ENCODE data around the gene TMEM150C. TPM values are rescaled to one million over a fixed set of nuclear protein-coding genes. Genes with fewer than 3 reads are reported as not detected.
A peak's percentile ranks its signal among the peaks of the same experiment; 100 is the strongest.
"Not testable (repeated sequence)": the region's sequence is repeated elsewhere in the genome, so short reads cannot be mapped to it uniquely, and the experiment has no call there.

The TMEM150C gene
- total RNA-seq, 6 donors from 2014 or later: 2.7 to 6.8 (median 4.9) TPM

DNA sequence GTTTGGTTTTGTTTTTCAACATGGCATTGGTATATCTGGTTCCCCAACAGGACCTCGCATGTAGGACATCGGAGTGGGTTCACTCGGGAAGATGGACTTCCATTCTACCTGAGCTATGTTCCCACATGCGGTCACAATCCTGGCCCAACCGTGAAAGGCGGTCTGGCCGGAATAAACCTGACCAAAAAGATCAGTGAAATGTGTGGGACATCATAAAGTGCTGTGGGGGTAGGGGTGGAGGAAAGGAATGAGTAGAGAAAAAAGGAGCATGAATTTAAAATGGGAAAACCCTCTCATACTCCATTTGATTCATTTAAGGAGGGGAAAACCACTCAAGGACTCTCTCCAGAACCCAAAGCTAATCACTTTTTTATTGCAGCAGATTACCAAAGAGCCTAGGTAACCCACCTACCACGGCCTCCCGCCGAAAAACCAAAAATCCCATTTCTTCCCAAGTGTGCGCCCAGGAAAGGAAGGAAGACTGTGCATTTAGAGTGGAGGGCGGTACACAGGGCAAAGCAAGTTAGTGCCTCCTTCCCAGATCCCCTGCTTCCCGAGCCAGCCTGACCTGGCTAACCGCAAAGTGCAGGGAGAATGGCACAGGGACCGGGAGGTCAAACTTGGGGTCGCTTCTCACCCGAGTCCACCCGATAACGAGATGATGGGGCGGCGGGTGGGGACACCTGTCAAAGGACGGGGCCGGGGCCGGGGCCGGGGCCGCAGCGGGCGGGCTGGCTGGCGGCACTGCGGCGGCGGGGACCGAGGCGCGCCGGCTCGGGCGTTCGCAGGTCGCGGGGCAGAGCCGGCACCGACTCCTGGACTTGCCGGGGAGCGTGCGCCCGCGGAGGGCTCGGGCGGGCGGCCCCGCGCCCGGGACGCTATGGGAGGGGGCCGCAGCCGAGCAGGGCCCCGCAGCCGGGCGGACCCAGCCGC, 669 bp downstream of the TMEM150C start:
- Histone ChIP-seq H3K36me3 (no peaks in the 10 kb centered on the region), H3K4me3 (peak overlapping the region in 3 of 4 donors; percentile 55 to 86 (median 75)), H3K27ac (peak overlapping the region in 1 of 4 donors; percentile 58), H3K9me3 (no peaks in the 10 kb centered on the region), H3K4me1 (peaks cover 0 to 17% (median 2%) of the 10 kb centered on the region in 4 donors), H3K27me3 (peaks cover 0 to 4% (median 0%) of the 10 kb centered on the region in 4 donors)
- TF ChIP-seq, protein P1, sequence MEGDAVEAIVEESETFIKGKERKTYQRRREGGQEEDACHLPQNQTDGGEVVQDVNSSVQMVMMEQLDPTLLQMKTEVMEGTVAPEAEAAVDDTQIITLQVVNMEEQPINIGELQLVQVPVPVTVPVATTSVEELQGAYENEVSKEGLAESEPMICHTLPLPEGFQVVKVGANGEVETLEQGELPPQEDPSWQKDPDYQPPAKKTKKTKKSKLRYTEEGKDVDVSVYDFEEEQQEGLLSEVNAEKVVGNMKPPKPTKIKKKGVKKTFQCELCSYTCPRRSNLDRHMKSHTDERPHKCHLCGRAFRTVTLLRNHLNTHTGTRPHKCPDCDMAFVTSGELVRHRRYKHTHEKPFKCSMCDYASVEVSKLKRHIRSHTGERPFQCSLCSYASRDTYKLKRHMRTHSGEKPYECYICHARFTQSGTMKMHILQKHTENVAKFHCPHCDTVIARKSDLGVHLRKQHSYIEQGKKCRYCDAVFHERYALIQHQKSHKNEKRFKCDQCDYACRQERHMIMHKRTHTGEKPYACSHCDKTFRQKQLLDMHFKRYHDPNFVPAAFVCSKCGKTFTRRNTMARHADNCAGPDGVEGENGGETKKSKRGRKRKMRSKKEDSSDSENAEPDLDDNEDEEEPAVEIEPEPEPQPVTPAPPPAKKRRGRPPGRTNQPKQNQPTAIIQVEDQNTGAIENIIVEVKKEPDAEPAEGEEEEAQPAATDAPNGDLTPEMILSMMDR (IDR thresholded peaks at IDR 0.05): no peak
- TF ChIP-seq EP300 (IDR thresholded peaks at IDR 0.05) (no peak), POLR2AphosphoS5 (IDR thresholded peaks at IDR 0.05) (no peak), POLR2A (IDR thresholded peaks at IDR 0.05) (no peak)
- peak in 1 of 2 donors; percentile 40 for ATAC-seq (ENCODE audit: low FRiP score in 2 of 2)
- DNase-seq: peak in 1 of 2 donors; percentile 84
- 27 to 36% methylated on average over 22 to 29 of the region's 61 CpGs for WGBS, 2 donors

DNA sequence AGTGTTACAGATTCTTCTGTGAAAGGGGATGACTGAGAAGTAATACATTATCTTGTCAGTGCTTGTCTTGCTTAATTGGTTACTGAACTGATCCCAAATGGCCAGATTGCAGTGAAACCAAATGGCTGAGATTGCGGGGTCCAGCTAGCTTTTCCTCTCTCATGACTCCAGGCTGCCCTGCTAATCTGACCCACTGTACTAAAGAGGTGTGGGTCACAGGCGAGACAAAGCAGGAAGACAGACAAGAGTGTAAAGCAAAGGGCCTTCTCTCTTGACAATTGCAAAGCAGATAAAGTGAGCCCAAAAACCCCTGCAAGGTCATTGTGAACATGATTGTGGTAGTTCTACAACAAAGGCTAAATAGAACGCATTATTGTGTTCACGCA, 2.1 kb downstream of the TMEM150C start:
- DNase-seq (no peak), ATAC-seq (ENCODE audit: low FRiP score in 2 of 2) (no peak)
- TF ChIP-seq POLR2A (IDR thresholded peaks at IDR 0.05) (no peak), POLR2AphosphoS5 (IDR thresholded peaks at IDR 0.05) (no peak), EP300 (IDR thresholded peaks at IDR 0.05) (no peak)
- TF ChIP-seq, protein P1 (IDR thresholded peaks at IDR 0.05): no peak
- WGBS, 2 donors: 90 to 93% methylated on average over 4 of the region's 4 CpGs
- peaks cover 0 to 4% (median 0%) of the 10 kb centered on the region in 4 donors for H3K27me3 ChIP-seq
- H3K27ac ChIP-seq: no peak overlapping the region
- peaks cover 0 to 17% (median 2%) of the 10 kb centered on the region in 4 donors for H3K4me1 ChIP-seq
- no peaks in the 10 kb centered on the region for H3K9me3 ChIP-seq
- no peak overlapping the region for H3K4me3 ChIP-seq
- no peaks in the 10 kb centered on the region for H3K36me3 ChIP-seq

DNA sequence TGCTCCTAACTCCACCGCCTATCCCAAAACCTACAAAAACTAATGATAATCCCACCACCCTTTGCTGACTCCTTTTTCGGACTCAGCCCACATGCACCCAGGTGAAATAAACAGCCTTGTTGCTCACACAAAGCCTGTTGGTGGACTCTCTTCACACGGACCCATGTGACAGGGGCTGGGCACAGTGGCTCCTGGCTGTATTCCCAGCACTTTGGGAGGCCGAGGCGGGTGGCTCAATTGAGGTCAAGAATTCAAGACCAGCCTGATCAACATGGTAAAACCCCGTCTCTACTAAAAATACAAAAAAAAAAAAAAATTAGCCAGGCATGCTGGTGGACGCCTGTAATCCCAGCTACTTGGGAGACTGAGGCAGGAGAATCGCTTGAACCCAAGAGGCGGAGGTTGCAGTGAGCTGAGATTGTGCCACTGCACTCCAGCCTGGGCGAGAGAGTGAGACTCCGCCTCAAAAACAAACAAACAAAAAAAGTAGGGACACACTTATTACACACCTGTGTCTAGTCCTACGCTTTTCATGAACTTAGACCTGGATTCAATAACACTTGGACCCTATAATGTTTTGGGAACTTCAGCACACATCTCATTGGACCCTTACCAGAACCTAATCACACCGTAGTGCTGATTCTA, 2.6 kb downstream of the TMEM150C start:
- WGBS, 2 donors: 81 to 91% methylated on average over 13 of the region's 13 CpGs
- ATAC-seq (ENCODE audit: low FRiP score in 2 of 2): not testable (repeated sequence)
- peak in 1 of 2 donors; percentile 25 for DNase-seq

DNA sequence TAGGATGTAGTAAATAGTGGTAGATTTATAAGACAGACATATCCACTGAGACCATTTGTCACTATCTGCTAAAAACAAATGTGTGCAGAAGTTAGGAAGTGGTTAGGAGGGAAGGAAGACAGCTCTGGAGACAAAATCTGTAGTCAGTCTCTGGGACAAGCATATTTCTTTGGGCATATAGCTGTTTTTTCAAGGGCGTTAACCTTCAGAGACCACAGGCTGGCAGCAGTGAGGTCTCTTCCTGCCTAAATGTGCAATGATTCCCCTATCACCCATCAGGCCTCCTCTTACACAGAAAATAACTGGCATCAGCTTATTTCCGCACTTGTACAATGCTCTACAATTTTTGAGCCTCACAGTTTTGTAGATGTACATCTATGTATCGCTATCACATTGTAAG, 6.5 kb downstream of the TMEM150C start:
- Histone ChIP-seq H3K36me3 (no peaks in the 10 kb centered on the region), H3K4me3 (no peak overlapping the region), H3K4me1 (no peaks in the 10 kb centered on the region), H3K27ac (no peak overlapping the region), H3K9me3 (no peaks in the 10 kb centered on the region), H3K27me3 (no peaks in the 10 kb centered on the region)
- 61 to 73% methylated on average over 3 of the region's 3 CpGs for WGBS, 2 donors
- no peak for TF ChIP-seq POLR2A (IDR thresholded peaks at IDR 0.05)
- TF ChIP-seq, protein P1 (IDR thresholded peaks at IDR 0.05): no peak
- no peak for TF ChIP-seq EP300 (IDR thresholded peaks at IDR 0.05)
- no peak for TF ChIP-seq POLR2AphosphoS5 (IDR thresholded peaks at IDR 0.05)
- DNase-seq (no peak), ATAC-seq (ENCODE audit: low FRiP score in 2 of 2) (no peak)

More for the DNA sequence above, 2.6 kb downstream of the TMEM150C start:
- H3K36me3 ChIP-seq, H3K9me3 ChIP-seq, H3K27me3 ChIP-seq, H3K27ac ChIP-seq, H3K4me3 ChIP-seq: not testable (repeated sequence)
- H3K4me1 ChIP-seq: peaks cover 0 to 17% (median 2%) of the 10 kb centered on the region in 4 donors

DNA sequence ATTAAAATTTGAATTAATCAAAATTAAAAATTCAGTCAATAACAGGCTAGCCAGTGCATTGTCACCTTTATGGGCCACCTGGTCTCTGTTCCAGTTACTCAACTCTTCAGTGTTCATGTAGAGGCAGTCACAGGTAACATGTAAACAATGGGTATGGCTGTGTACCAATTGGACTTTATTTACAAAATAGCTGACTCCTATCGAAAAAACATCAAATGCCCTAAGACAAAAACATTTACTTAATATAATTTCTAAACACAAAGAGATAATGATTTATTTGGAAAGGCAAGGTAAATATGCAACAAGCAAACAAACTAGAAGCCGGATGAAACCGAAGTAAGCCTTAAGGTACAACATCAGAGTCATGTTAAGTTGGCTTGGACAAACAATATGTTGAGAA, 8.8 kb downstream of the TMEM150C start:
- Histone ChIP-seq H3K4me1 (no peaks in the 10 kb centered on the region), H3K36me3 (no peaks in the 10 kb centered on the region), H3K9me3 (no peaks in the 10 kb centered on the region), H3K4me3 (no peak overlapping the region), H3K27ac (no peak overlapping the region), H3K27me3 (no peaks in the 10 kb centered on the region)
- ATAC-seq (ENCODE audit: low FRiP score in 2 of 2): no peak
- TF ChIP-seq POLR2AphosphoS5 (IDR thresholded peaks at IDR 0.05) (no peak), POLR2A (IDR thresholded peaks at IDR 0.05) (no peak), EP300 (IDR thresholded peaks at IDR 0.05) (no peak)
- TF ChIP-seq, protein P1 (IDR thresholded peaks at IDR 0.05): no peak
- 84 to 85% methylated on average over 3 of the region's 3 CpGs for WGBS, 2 donors
- DNase-seq: no peak
